B cell (primary cell): ENCODE data around the gene TP63. TPM values are rescaled to one million over a fixed set of nuclear protein-coding genes. Genes with fewer than 3 reads are reported as not detected.

Experiments used
- ATAC-seq: fragments of 200-7000 bp; cut with Tn5 transposase; one replicate; pipeline ENCODE4 v1.10.0; 2021; ENCODE audit warnings: low read depth, mild to moderate bottlenecking, moderate number of reproducible peaks, moderate library complexity
- CTCF ChIA-PET: fragments of 350-600 bp; sonication (Branson Sonifier 250); formaldehyde crosslinking; loops from one replicate; lab custom pipeline; 2021; ENCODE audit warnings: antibody characterized with exemption, inconsistent platforms; lab: Charles Lee
- POLR2A ChIA-PET: fragments of 350-600 bp; sonication (Branson Sonifier 250); formaldehyde crosslinking; loops from one replicate; lab custom pipeline; 2021; ENCODE audit warnings: antibody characterized with exemption; lab: Charles Lee
- DNase-seq: peaks from one replicate; pipeline ENCODE4 v3.0.0; 2013
- H2AFZ ChIP-seq: 2 replicates; pipeline ENCODE4 v1.6.1; 2012; ENCODE audit warnings: mild to moderate bottlenecking, low read depth, low read length; ENCODE audit not compliant: insufficient read depth, poor library complexity, severe bottlenecking
- H3K27ac ChIP-seq, 2 donors: 1 replicate in 1 of 2; 2 replicates in 1 of 2; pipeline ENCODE4 v1.5.1; 2012 to 2013; ENCODE audit warnings: low read length in 2 of 2, mild to moderate bottlenecking in 2 of 2, moderate library complexity in 1 of 2
- H3K27me3 ChIP-seq, 4 experiments: fragments of 200-600 bp in 1 of 4; sonication (generic) in 1 of 4; replicated peaks in 1 of 4; 1 replicate in 2 of 4; 2 replicates in 2 of 4; pipeline versions ENCODE4 v1.6.1 to v1.7.0; 2013 to 2016; ENCODE audit warnings: low read length in 3 of 4, mild to moderate bottlenecking in 2 of 4, mixed read lengths in 1 of 4, moderate library complexity in 1 of 4; ENCODE audit not compliant: insufficient read depth in 4 of 4, control insufficient read depth in 3 of 4; ENCODE audit errors: control extremely low read depth in 1 of 4
- H3K36me3 ChIP-seq, 2 experiments: replicated peaks in 1 of 2; 1 replicate in 1 of 2; 2 replicates in 1 of 2; pipeline versions ENCODE4 v1.6.1 to v1.7.1; 2013; ENCODE audit warnings: low read length in 1 of 2; ENCODE audit not compliant: insufficient read depth in 2 of 2, control insufficient read depth in 1 of 2; ENCODE audit errors: control extremely low read depth in 1 of 2, extremely low read depth in 1 of 2
- H3K4me1 ChIP-seq, 2 donors: fragments of 200-600 bp in 1 of 2; sonication (generic) in 1 of 2; 1 replicate in 1 of 2; 2 replicates in 1 of 2; pipeline versions ENCODE4 v1.5.1 to v1.6.1; 2013 to 2017; ENCODE audit warnings: low read length in 2 of 2; ENCODE audit not compliant: control insufficient read depth in 2 of 2, insufficient read depth in 2 of 2
- H3K4me2 ChIP-seq: replicated peaks from 2 replicates; pipeline ENCODE3; 2012; ENCODE audit warnings: mild to moderate bottlenecking, low read depth, low read length; ENCODE audit not compliant: poor library complexity, severe bottlenecking
- H3K4me3 ChIP-seq, 5 experiments: fragments of 200-600 bp in 1 of 5; sonication (generic) in 1 of 5; 1 replicate in 3 of 5; 2 replicates in 2 of 5; pipeline versions ENCODE4 v1.5.1 to v1.7.0; 2011 to 2016; ENCODE audit warnings: low read length in 4 of 5, mild to moderate bottlenecking in 4 of 5, low read depth in 2 of 5, control low read depth in 1 of 5, moderate library complexity in 1 of 5; ENCODE audit not compliant: insufficient read depth in 1 of 5; ENCODE audit errors: control extremely low read depth in 1 of 5, extremely low read depth in 1 of 5
- H3K79me2 ChIP-seq: fragments of 200-600 bp; sonication (generic); one replicate; pipeline ENCODE4 v1.6.0; 2016; ENCODE audit warnings: low read length; ENCODE audit not compliant: control insufficient read depth, insufficient read depth
- H3K9ac ChIP-seq: fragments of 200-600 bp; sonication (generic); 2 replicates; pipeline ENCODE4 v1.6.1; 2017; ENCODE audit warnings: mild to moderate bottlenecking, low read length, moderate library complexity
- H3K9me3 ChIP-seq, 3 donors: one replicate each; pipeline versions ENCODE4 v1.6.1 to v1.7.1; 2013; ENCODE audit warnings: low read length in 2 of 3; ENCODE audit not compliant: control insufficient read depth in 2 of 3, insufficient read depth in 1 of 3; ENCODE audit errors: control extremely low read depth in 1 of 3
- H4K20me1 ChIP-seq: 2 replicates; pipeline ENCODE4 v1.6.0; 2012; ENCODE audit warnings: mild to moderate bottlenecking, low read length; ENCODE audit not compliant: insufficient read depth, control insufficient read depth, poor library complexity, severe bottlenecking
- H3K27ac Mint-ChIP-seq: one replicate; pipeline ENCODE4 v1.8.0; 2021; ENCODE audit warnings: mixed read lengths
- H3K27me3 Mint-ChIP-seq: one replicate; pipeline ENCODE4 v1.8.0; 2021; ENCODE audit warnings: mixed read lengths
- H3K4me1 Mint-ChIP-seq: one replicate; pipeline ENCODE4 v1.8.0; 2021; ENCODE audit warnings: mixed read lengths
- H3K4me3 Mint-ChIP-seq: one replicate; pipeline ENCODE4 v1.8.0; 2021; ENCODE audit warnings: mixed read lengths
- H3K9me3 Mint-ChIP-seq: one replicate; pipeline ENCODE4 v1.8.0; 2022; ENCODE audit warnings: mixed read lengths; ENCODE audit not compliant: insufficient read depth
- CTCF ChIP-seq: fragments of 200-600 bp; IDR thresholded peaks from one replicate; pipeline ENCODE4 v1.8.0; 2022; ENCODE audit warnings: antibody characterized with exemption, mild to moderate bottlenecking
- EZH2 ChIP-seq: IDR thresholded peaks from 2 replicates; pipeline ENCODE4 v1.6.1; 2012; ENCODE audit warnings: borderline replicate concordance, low read depth, mild to moderate bottlenecking, moderate library complexity, low read length; ENCODE audit not compliant: insufficient read depth, poor library complexity, severe bottlenecking
- WGBS: methylation state at CpG from one replicate; pipeline ENCODE4 v1.1.5; 2013; ENCODE audit warnings: missing lambda C conversion rate; ENCODE audit not compliant: insufficient coverage; 5-methylcytosine and 5-hydroxymethylcytosine counted together
- intact Hi-C: fragments of 100-400 bp; cut with micrococcal nuclease; formaldehyde crosslinking; loops from one replicate; pipeline ENCODE4 v1.10.0; 2022
- polyA plus RNA-seq: library from polyadenylated mRNA; depleted of rRNA; stranded (reverse); fragments of >200 nt; gene quantifications from 2 replicates; pipeline ENCODE4 v1.2.3, GENCODE V29; 2012
- total RNA-seq, 2 donors: library from RNA; stranded (reverse); fragments of 120-200 nt in 1 of 2; gene quantifications; 1 replicate in 1 of 2; 2 replicates in 1 of 2; pipeline versions ENCODE4 v1.2.3 to v1.2.4, GENCODE V29; 2013 to 2022

Gene TP63
- total and polyA plus RNA-seq, 2 donors (not counting 1 experiment from before 2014, with no cell fraction given) = 1.2 to 2.0 TPM

GRCh38 chr3:189683546-189684255 is 52.5 kb downstream of the TP63 start:
- Histone ChIP-seq H3K4me2 (no peak overlapping the region), H3K79me2 (no peaks in the 10 kb centered on the region), H3K9ac (no peak overlapping the region), H3K27ac (no peak overlapping the region), H3K27me3 (no peaks in the 10 kb centered on the region), H2AFZ (no peak overlapping the region), H3K36me3 (no peaks in the 10 kb centered on the region), H3K9me3 (no peaks in the 10 kb centered on the region), H3K4me1 (no peaks in the 10 kb centered on the region), H3K4me3 (no peak overlapping the region), H4K20me1 (no peaks in the 10 kb centered on the region)
- CTCF ChIA-PET = no interaction called here
- 100% methylated on average over 2 of the region's 3 CpGs for WGBS
- Mint-ChIP-seq H3K9me3 (no peaks in the 10 kb centered on the region), H3K27me3 (no peaks in the 10 kb centered on the region), H3K4me3 (no peak overlapping the region), H3K27ac (no peak overlapping the region), H3K4me1 (no peaks in the 10 kb centered on the region)
- intact Hi-C loops = no loop called here
- POLR2A ChIA-PET = no interaction called here
- no peak for ATAC-seq
- TF ChIP-seq EZH2 (no peak), CTCF (no peak)
- no peak for DNase-seq

- no peaks in the 10 kb centered on the region for H4K20me1 ChIP-seq
- CTCF ChIA-PET = no interaction called here
- WGBS = no CpG with 5 or more reads among the region's 2 CpGs
- H3K27me3 ChIP-seq = no peaks in the 10 kb centered on the region
- no peaks in the 10 kb centered on the region for H3K9me3 Mint-ChIP-seq
- no peak overlapping the region for H3K9ac ChIP-seq
- no peak for DNase-seq
- H3K9me3 ChIP-seq = no peaks in the 10 kb centered on the region
- H3K27ac ChIP-seq = no peak overlapping the region
- POLR2A ChIA-PET = no interaction called here
- H3K4me1 ChIP-seq = no peaks in the 10 kb centered on the region
- no peak for TF ChIP-seq CTCF
- no peak for TF ChIP-seq EZH2
- ATAC-seq = no peak
- no peak overlapping the region for H2AFZ ChIP-seq
- no peaks in the 10 kb centered on the region for H3K36me3 ChIP-seq
- no peak overlapping the region for H3K4me2 ChIP-seq
- H3K4me3 ChIP-seq = no peak overlapping the region
- H3K27ac Mint-ChIP-seq = no peak overlapping the region
- H3K4me3 Mint-ChIP-seq = no peak overlapping the region
- no peaks in the 10 kb centered on the region for H3K79me2 ChIP-seq
- intact Hi-C loops = no loop called here
- no peaks in the 10 kb centered on the region for H3K4me1 Mint-ChIP-seq
- H3K27me3 Mint-ChIP-seq = no peaks in the 10 kb centered on the region
Measured at GRCh38 chr3:189684317-189684716, 53.1 kb downstream of the TP63 start.
